VCaP (cell line): ENCODE results near the gene SLC52A3.

ENCODE experiments used
- H3K27ac ChIP-seq: fragments of 450-650 bp; 2 replicates; pipeline ENCODE4 v1.5.1; 2017
- TF ChIP-seq, protein P1 (sequence below): fragments of 450-650 bp; conservative IDR thresholded peaks from 2 replicates; pipeline ENCODE4 v1.5.1; 2017; ENCODE audit warnings: mild to moderate bottlenecking, moderate library complexity

The SLC52A3 gene

DNA sequence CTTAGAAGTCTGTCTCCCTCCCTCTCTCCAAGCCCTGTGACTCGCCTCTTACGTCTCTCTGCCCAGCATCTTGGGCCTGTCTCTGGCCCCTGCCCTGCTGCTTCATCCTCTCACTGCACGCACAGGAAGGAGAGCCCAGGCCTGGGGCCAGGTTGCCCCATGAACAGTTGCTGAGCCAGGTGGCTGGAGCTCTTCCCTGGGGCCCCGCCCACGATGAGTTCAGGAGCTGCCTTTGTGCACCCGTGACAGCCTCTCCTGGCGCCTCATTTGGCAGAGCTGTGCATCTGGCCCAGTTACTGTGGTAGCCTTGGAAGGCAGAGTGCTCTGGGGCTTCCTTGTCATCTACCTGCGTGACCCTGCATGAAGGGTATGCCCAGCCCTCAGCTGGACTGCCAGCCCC, 44.5 kb downstream of the SLC52A3 start:
- H3K27ac ChIP-seq, result no peak overlapping the region
- TF ChIP-seq, protein P1, sequence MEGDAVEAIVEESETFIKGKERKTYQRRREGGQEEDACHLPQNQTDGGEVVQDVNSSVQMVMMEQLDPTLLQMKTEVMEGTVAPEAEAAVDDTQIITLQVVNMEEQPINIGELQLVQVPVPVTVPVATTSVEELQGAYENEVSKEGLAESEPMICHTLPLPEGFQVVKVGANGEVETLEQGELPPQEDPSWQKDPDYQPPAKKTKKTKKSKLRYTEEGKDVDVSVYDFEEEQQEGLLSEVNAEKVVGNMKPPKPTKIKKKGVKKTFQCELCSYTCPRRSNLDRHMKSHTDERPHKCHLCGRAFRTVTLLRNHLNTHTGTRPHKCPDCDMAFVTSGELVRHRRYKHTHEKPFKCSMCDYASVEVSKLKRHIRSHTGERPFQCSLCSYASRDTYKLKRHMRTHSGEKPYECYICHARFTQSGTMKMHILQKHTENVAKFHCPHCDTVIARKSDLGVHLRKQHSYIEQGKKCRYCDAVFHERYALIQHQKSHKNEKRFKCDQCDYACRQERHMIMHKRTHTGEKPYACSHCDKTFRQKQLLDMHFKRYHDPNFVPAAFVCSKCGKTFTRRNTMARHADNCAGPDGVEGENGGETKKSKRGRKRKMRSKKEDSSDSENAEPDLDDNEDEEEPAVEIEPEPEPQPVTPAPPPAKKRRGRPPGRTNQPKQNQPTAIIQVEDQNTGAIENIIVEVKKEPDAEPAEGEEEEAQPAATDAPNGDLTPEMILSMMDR, result no peak

DNA sequence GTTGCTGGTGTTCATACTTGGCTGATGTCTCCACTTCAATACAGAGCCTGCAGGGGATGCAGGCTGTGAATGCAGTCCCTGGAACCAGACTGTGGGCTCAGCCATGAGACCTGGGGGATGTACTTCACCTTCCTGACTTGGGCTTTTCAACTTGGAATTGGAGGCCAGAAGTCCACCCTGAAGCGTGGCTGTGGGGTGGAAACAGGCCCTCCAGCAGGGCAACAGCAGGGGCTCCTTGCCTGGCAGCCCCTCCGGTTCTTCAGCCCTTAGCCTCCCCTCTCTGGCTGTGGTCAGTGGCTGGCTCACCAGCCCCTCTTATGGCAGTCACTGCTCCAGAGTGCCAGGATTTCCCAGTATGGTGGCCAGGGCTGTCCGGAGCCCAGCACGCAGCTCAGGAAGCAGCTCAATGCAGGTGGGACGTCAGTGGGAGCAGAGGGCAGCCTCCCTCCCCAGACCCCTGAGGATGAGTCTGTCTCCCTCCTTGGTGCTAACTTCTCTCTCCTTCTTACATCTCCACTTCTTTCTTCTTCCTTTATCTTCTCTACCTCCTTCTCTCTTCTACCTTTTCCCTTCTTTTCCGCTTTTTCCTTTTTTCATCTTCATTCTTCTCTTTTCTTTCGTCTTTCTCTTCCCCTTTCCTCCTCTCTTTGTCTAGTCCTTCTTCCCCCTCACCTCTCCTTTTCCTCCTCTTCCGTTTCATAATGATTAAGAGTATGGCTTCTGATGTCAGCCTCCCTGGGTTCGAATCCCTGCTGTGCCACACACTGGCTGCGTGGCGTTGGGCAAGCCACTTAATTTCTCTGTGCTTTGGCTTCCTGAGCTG, 45.3 kb downstream of the SLC52A3 start:
- H3K27ac ChIP-seq, result no peak overlapping the region
- TF ChIP-seq, protein P1, result no peak

DNA sequence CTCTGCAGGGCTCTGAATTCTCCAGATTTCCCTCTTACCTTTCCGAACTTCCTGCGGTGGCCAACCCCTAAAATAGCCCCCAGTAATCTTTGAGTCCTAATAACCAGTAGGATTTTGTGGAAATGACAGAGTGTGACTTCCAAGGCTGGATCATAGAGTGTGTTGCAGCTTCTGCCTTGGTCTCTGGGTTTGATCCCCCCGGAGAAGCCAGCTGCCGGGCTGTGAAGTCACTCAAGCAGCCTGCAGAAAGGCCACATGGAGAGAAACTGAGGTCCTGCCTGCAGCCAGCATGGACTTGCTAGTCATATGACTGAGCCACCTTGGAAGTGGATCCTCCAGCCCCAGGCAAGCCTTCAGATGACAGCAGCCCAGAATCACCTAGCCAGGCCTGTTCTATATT, 46.4 kb downstream of the SLC52A3 start:
- TF ChIP-seq, protein P1, result no peak
- H3K27ac ChIP-seq, result no peak overlapping the region

DNA sequence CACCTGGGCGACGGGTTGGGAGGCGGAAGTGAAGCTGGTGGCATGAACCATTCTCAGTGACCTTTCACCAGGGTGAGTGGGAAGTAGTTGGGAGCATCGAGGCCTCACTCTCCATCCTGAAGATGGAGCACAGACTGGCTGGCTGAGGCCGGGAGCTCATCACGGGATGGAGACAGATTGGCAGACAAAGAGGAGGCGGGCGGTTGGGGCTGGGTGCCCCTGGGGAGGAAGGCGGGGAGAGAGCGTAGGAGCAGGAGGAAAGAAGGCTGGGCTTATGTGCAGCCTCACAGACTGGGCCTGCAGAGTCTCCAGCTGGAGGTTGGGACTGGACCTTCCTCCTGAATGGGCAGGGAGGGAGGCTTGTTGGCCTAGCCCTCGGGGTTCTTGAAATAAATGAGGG, 48.5 kb downstream of the SLC52A3 start:
- TF ChIP-seq, protein P1, result no peak

DNA sequence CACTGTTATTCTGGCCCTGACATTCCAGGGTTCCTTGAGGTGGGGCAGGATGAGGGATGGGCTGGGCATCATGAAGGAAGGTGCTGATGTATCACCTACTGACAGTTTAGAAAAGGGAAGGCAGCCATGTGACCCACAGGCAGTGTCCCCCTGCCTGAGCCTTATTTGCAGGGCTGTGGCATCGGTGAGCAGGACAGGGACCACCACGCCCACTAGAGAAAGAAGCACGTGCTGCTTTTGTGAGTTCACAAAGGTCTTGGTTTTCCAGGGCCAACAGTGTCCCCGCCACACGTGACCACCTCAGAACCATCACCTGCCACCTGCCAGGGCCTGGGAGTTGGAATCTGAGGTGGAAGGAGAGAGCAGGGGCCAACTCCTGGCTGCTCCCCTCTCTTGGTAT, 49.2 kb downstream of the SLC52A3 start:
- TF ChIP-seq, protein P1, result no peak
- H3K27ac ChIP-seq, result no peak overlapping the region

More for the DNA sequence above, 48.5 kb downstream of the SLC52A3 start:
- H3K27ac ChIP-seq, result no peak overlapping the region

DNA sequence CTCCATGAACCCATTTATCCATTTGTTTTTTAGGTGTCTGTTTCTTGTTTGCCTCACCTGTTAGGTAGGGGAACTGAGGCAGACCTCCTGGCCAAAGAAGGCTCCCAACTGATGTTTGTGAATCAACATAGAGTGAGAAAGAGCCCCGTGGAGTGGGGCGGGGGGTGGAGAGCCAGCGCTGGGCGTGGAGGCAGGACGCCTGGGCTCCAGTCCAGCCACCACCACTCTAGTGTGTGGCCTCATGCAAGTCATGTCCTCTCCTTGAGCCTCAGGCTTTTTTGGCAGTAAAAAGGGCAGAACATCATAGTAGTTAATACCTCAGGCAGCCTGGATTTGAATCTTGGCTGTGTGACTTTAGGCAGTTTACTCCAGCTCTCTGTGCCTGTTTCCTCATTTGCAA, 50.5 kb downstream of the SLC52A3 start:
- TF ChIP-seq, protein P1, result no peak
- no peak overlapping the region for H3K27ac ChIP-seq

DNA sequence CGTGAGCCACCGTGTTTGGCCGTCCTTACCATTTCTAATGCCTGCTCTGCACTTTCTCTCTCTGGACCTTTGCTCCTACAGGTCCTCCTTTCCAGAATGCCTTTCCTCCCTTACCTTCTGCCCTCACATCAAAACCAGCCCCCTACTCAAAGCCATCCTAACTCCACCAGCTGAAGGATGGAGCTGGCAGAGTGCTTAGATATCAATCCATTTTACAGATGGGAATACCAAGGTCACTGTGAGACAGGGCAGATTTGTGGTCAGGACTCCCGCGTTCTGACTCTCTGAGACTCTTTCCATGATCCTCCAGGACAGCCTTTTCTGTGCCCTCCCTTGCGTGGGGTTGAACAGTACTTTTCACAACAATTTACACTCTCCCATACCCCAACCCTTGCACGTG, 51.0 kb downstream of the SLC52A3 start:
- H3K27ac ChIP-seq, result no peak overlapping the region
- TF ChIP-seq, protein P1, result no peak
